NK-92 treated with Interleukin-12 subunit alpha and Interleukin-12 subunit beta, amount 100 ng/mL, for 24 hours (cell line): ENCODE data around the gene MOV10L1.

Experiments used
- DNase-seq: peaks from one replicate; lab custom pipeline; 2025; lab: John Stamatoyannopoulos, UW

Gene MOV10L1

DNA sequence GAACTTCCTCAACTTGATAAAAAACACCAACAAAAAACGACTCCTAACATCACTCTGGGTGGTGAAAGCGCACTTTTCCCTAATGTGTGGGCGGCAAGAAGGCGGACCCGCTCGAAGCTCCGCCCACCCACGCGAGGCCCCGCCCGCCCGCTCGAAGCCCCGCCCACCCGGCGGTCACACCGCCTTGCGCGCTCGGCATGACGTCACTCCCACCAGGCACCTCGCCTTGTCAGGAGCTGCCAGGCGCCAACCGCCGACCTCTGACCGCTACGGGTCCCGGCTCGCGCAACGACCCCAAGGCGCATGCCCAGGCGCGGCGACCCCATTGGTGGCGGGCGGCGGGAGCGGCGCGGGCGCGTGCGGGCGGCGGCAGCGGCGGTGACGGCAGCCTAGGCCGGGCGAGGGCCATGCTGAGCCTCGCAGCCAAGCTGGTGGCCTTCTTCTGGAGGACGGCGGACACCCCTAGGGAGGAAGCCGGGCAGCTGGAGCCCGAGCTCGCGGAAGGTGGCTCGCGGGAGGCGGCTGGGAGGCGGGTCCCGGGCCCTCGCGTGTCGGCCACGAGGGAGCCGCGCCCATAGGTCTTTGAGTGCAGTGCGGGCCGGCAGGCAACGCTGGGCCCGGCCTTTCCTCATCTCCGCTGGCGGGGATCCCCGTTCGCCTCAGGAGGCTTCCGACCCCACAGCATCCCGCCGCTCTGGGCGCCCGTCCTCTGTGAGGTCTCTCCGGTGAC is at the start of gene MOV10L1:
TSS of gene MOV10L1 (plus strand) at position 325 of the 730 bp plus-strand sequence. CDS start at position 408, 83 bp downstream.
- DNase-seq, result no peak

- DNase-seq, result no peak
Measured at GRCh38 chr22:50040717-50041116, 49.1 kb upstream of the MOV10L1 start.

GRCh38 chr22:50041361-50042065 is 48.3 kb upstream of the MOV10L1 start:
- no peak for DNase-seq

DNA sequence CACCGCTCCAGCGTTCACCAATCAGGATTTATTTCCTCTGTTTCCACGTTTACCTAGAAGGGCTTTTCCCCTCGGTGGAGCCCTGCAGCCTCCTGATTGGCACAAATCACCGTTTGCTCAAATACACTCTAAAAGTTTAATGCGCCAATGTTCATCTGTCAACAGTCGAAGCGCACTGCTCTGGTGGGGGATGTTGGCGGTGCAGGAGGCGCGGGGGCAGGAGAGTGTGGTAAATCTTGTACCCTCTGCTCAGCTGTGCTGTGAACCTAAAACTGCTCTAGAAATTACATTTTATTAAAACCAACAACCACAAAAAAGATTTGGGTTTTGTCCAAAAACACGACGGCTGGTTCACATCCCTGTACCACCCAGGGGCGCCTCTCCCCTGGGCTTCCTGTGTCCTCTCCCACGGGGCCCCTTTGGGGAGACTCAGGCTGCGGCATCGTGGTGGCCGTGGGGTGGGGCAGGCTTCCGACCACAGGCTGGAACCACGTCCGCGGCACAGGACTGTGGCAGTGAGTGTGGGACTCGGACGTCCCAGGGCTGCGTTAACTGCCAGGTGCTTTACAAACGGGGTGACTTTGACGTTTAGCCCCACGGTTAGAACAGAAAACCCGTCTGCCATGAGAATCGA is 45.2 kb upstream of the MOV10L1 start:
- no peak for DNase-seq

DNA sequence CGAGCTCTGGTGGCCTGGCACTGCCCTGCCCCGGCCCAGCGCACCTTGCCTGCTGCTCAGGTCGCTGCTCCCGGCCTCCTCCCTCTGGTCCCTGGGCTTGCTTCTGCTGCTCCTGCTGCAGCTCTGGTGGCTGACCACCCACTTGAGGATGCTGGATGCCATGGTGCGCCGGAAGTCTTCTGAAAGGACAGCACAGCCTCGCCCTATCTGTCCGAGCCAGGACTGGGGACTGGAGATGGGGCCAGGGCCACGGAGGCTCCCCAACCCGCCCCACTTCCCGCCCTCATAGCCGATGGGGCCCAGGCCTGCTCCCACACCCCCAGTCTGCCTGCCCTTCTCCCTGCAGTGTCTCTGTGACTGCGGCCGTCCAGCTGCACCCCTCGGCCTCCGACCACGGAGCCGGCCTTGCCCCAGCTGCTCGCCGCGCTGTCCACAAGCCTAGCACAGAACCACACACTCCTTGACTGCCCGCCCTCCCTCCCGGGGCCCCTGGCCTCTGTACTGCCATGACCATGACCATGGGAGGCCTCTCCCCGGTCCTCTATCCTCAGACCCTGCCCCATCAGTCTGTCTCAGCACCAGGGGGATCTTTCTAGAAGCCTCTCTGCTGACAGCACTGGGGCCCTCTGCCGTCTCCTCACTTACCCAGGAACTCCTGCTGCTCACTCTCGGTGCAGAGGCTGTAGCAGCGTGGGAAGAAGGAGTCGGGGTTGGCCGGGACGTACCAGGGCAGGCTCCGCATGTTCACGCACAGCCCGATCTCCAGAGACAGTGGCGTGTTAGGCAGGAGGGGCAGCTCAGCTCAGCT is 44.4 kb upstream of the MOV10L1 start:
- DNase-seq, result no peak

- no peak for DNase-seq
Measured at GRCh38 chr22:50046019-50046415, 43.8 kb upstream of the MOV10L1 start.

DNA sequence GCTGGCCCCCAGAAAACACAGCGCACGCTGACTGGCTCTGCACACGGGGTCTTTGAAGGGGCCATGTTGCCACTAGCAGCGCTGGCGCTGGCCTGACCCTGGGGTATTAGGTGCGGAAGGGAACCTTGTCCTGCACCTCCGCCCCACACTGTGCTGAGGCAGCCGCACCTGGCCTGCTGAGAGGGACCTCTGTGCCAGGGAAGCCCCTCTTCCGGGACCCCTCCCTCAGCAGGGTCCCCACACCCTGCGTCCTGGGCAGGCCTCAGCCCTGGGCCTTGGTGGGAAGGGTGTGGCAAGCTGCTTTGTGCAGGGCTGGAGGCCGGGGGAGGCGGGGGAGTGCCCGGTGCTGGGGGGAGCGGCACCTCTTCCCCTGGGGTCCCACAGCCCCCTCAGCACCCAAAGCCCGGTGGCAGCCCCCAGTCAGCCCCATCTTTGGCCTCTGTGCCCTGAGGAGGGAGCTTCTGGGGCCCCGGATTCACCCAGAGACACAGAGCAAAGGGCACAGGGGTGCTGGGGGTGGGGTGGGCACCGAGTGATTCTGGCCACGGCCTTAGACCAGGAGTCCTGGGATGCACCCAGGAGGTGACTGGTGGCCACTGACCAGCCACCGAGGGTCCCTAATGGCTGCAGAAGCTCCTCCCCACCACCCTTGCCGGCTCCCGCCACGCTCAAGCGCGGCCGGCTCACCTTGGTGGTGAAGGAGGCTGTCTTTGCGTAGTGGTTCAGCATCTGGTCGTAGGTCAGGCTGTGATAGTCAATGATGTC is 43.1 kb upstream of the MOV10L1 start:
- no peak for DNase-seq

DNA sequence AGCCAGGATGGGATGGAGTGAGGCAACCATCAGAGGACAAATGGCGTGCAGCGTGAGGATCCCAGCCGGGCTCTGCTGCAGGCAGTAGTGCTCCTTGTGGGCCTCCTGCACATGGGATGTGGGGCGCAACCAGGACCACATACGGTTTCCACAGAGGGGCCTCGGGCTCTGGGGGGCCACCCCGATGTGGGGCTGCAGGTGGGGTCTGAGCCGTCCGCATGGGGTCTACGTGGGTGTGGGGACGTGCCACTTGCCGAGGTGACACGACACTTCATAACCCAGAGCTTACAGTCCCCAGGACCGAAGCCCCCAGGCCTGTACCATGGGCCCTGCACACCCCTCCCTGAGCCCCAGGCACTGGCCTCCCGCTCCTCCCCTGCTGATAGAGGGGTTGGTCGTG is 42.5 kb upstream of the MOV10L1 start:
- DNase-seq, result no peak

- DNase-seq, result no peak
Measured at GRCh38 chr22:50048061-50048765, 41.6 kb upstream of the MOV10L1 start.

DNA sequence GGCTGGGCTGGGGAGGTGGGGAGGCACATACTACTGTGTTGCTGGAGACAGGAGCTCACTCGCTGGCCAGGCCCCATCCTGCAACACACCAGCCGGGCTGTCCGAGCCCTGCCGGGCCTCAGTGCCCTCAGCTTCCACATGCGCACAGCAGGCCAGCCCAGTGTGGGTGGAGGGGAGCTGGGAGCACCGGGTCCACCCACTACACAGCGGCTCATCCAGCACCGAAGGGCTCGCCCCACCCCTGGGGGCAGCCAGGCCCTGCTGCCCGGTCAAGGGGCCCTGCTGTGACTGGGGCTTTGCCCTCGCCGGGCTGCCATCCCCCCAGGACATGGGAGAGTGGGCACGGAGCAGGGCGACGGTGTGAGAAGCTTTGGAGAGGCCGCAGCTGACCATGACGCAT is 41.0 kb upstream of the MOV10L1 start:
- no peak for DNase-seq

GRCh38 chr22:50049299-50050195 is 40.3 kb upstream of the MOV10L1 start:
- DNase-seq, result no peak

- no peak for DNase-seq
Measured at GRCh38 chr22:50051930-50052329, 37.9 kb upstream of the MOV10L1 start.

DNA sequence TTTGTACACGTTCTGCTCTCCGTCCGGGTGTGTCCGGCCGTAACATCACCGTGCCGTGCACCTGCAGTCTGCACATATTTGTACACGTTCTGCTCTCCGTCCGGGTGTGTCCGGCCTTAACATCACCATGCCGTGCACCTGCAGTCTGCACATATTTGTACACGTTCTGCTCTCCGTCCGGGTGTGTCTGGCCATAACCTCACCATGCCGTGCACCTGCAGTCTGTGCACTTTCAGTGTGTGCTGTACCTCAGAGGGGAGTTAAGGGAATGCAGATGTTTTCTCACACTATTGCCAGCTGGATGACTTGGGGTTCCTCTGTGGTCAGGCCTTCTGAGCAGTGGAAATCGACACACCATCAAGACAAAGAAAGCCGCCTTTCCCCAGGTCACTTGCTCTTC is 35.9 kb upstream of the MOV10L1 start:
- DNase-seq, result no peak

- DNase-seq, result no peak
Measured at GRCh38 chr22:50056214-50056972, 33.4 kb upstream of the MOV10L1 start.

- DNase-seq, result no peak
Measured at GRCh38 chr22:50057278-50058060, 32.3 kb upstream of the MOV10L1 start.

DNA sequence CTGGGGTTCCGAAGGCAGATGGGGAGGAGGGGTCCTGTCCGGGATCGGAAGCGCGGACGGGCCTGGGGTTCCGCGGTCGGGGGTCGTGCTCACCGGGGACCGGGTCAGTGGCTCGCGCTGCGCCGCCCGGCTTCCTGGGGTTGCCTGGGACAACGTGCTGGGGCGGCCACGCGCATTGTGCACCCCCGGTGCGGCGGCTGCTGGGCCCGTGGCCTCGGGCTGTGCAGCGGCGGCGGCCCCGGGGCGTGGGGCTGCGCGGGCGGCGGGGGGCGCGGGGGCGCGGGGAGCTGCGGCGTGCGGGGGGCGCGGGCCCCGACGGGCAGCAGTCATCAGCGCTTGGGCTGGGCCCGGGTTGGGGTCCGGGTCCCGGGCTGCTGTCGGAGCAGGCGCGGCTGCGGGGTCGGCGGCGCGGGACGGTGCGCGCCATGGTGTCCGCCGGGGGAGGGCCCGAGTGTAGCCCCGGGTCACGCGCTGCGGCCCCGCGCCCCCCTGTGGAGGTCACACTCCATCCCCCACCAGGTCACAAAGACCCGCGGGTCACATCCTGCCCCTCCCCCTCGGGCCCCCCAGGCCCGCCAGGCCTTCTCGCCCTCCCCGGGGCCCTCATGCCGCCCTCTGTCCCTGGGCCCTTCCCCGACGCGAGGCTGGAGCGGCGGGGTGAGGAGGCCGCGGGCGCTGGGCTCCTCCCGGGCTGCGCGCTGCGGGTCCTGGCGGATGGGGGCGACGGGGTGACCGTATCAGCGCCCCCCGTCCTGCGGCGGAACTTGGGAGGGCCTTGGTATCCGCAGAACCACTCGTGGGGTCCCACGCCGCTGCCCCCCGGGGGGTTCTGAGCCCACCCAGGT is 31.5 kb upstream of the MOV10L1 start, which contains the start of gene TTLL8:
TSS of gene TTLL8 (minus strand) at position 238 of the 845 bp plus-strand sequence.
- no peak for DNase-seq
